GM12891 (cell line): Measurements from ENCODE around the gene ATP11A.

Source experiments
- POLR2A ChIP-seq: IDR thresholded peaks from 2 replicates; pipeline ENCODE4 v1.6.1; 2011; ENCODE audit warnings: low read depth, low read length, control low read depth
- POLR2AphosphoS5 ChIP-seq: IDR thresholded peaks from 2 replicates; pipeline ENCODE4 v1.6.1; 2011; ENCODE audit warnings: low read depth, low read length, control low read depth
- POU2F2 ChIP-seq: IDR thresholded peaks from 2 replicates; pipeline ENCODE4 v1.6.1; 2011; ENCODE audit warnings: low read depth, mild to moderate bottlenecking, control low read depth, low read length, moderate library complexity
- SPI1 ChIP-seq: IDR thresholded peaks from 2 replicates; pipeline ENCODE4 v1.6.1; 2011; ENCODE audit warnings: low read depth, low read length, control low read depth
- TAF1 ChIP-seq: IDR thresholded peaks from 2 replicates; pipeline ENCODE4 v1.6.1; 2011; ENCODE audit warnings: low read depth, low read length, control low read depth

GRCh38 chr13:112669881-112670499 lies 19.8 kb upstream of the ATP11A start:
- no peak for TF ChIP-seq POLR2AphosphoS5
- TF ChIP-seq POLR2A = no peak
- TF ChIP-seq TAF1 = no peak
- TF ChIP-seq SPI1 = no peak
- no peak for TF ChIP-seq POU2F2
